ENCODE data around the gene AGPAT2. TPM values are rescaled to one million over a fixed set of nuclear protein-coding genes. Genes with fewer than 3 reads are reported as not detected.

Gene AGPAT2
- total RNA-seq, 6 donors from 2014 or later: 70.2 to 242 (median 140) TPM

- DNase-seq (no peak), ATAC-seq (ENCODE audit: low FRiP score in 2 of 2) (no peak)
- H3K27ac ChIP-seq: peak overlapping the region; percentile 65 to 91 (median 75)
- no peak overlapping the region for H3K4me3 ChIP-seq
- H3K27me3 ChIP-seq: peaks cover 0 to 5% (median 0%) of the 10 kb centered on the region in 4 donors
- H3K4me1 ChIP-seq: peaks cover 20 to 63% (median 36%) of the 10 kb centered on the region in 4 donors
- WGBS, 2 donors: 86 to 96% methylated on average over 8 of the region's 8 CpGs
- no peaks in the 10 kb centered on the region for H3K9me3 ChIP-seq
- no peaks in the 10 kb centered on the region for H3K36me3 ChIP-seq
- TF ChIP-seq EP300 (IDR thresholded peaks at IDR 0.05): no peak
- TF ChIP-seq, protein P1, sequence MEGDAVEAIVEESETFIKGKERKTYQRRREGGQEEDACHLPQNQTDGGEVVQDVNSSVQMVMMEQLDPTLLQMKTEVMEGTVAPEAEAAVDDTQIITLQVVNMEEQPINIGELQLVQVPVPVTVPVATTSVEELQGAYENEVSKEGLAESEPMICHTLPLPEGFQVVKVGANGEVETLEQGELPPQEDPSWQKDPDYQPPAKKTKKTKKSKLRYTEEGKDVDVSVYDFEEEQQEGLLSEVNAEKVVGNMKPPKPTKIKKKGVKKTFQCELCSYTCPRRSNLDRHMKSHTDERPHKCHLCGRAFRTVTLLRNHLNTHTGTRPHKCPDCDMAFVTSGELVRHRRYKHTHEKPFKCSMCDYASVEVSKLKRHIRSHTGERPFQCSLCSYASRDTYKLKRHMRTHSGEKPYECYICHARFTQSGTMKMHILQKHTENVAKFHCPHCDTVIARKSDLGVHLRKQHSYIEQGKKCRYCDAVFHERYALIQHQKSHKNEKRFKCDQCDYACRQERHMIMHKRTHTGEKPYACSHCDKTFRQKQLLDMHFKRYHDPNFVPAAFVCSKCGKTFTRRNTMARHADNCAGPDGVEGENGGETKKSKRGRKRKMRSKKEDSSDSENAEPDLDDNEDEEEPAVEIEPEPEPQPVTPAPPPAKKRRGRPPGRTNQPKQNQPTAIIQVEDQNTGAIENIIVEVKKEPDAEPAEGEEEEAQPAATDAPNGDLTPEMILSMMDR (IDR thresholded peaks at IDR 0.05): no peak
These were observed 37.2 kb downstream of the AGPAT2 start for GRCh38 chr9:136650021-136650420.

DNA sequence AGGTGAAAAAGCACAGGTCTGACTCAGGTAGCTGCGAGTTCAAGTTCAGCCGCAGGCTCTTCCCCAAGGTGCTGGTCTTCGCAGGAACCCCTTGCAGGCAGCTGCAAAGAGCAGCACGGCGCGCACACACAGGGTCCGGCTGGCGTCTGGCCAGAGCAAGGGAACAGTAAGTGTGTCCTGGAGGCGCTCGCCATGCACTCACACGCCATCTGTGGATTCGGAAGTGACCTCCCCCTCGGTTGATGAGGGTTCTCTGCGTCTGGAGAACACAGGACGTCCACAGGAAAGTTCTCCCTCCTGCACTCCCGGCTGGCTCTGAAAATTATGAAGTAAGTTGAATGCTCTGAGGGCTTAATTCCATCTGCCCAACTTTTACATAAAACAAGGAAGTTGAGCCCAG lies 38.5 kb downstream of the AGPAT2 start:
- ATAC-seq (ENCODE audit: low FRiP score in 2 of 2): no peak
- Histone ChIP-seq H3K9me3 (no peaks in the 10 kb centered on the region), H3K27ac (peak overlapping the region; percentile 65 to 91 (median 75)), H3K4me1 (peaks cover 19 to 64% (median 40%) of the 10 kb centered on the region in 4 donors), H3K27me3 (peaks cover 0 to 9% (median 0%) of the 10 kb centered on the region in 4 donors), H3K36me3 (no peaks in the 10 kb centered on the region), H3K4me3 (peak overlapping the region in 2 of 4 donors; percentile 16)
- peak; percentile 60 to 65 for DNase-seq
- TF ChIP-seq POLR2A (IDR thresholded peaks at IDR 0.05) (peak in 1 of 4 donors; percentile 41), EP300 (IDR thresholded peaks at IDR 0.05) (peak in 2 of 4 donors; percentile 75 to 85), POLR2AphosphoS5 (IDR thresholded peaks at IDR 0.05) (peak; percentile 65 to 82)
- TF ChIP-seq, protein P1 (IDR thresholded peaks at IDR 0.05): no peak
- WGBS, 2 donors: 22 to 33% methylated on average over 13 to 16 of the region's 16 CpGs

GRCh38 chr9:136646827-136647711 lies 40.2 kb downstream of the AGPAT2 start:
- TF ChIP-seq, protein P1 (IDR thresholded peaks at IDR 0.05): no peak
- TF ChIP-seq POLR2AphosphoS5 (IDR thresholded peaks at IDR 0.05): no peak
- TF ChIP-seq POLR2A (IDR thresholded peaks at IDR 0.05): no peak
- no peak for TF ChIP-seq EP300 (IDR thresholded peaks at IDR 0.05)
- Histone ChIP-seq H3K27me3 (peaks cover 0 to 9% (median 0%) of the 10 kb centered on the region in 4 donors), H3K27ac (peak overlapping the region; percentile 84 to 93 (median 90)), H3K4me3 (peak overlapping the region; percentile 22 to 51 (median 44)), H3K4me1 (peaks cover 25 to 72% (median 37%) of the 10 kb centered on the region in 4 donors), H3K9me3 (no peaks in the 10 kb centered on the region), H3K36me3 (no peaks in the 10 kb centered on the region)
- DNase-seq: peak in 1 of 2 donors; percentile 68
- ATAC-seq (ENCODE audit: low FRiP score in 2 of 2): no peak
- WGBS, 2 donors: 47 to 52% methylated on average over 19 to 28 of the region's 29 CpGs

GRCh38 chr9:136645903-136646754 lies 41.1 kb downstream of the AGPAT2 start:
- peak; percentile 63 to 86 for DNase-seq

More at GRCh38 chr9:136645903-136646754, 41.1 kb downstream of the AGPAT2 start:
- Histone ChIP-seq H3K4me1 (peaks cover 28 to 79% (median 42%) of the 10 kb centered on the region in 4 donors), H3K27ac (peak overlapping the region; percentile 84 to 93 (median 90)), H3K36me3 (no peaks in the 10 kb centered on the region), H3K27me3 (peaks cover 0 to 9% (median 0%) of the 10 kb centered on the region in 4 donors), H3K4me3 (peak overlapping the region; percentile 22 to 51 (median 44)), H3K9me3 (no peaks in the 10 kb centered on the region)
- WGBS, 2 donors: 28 to 48% methylated on average over 9 to 28 of the region's 40 CpGs
- TF ChIP-seq, protein P1 (IDR thresholded peaks at IDR 0.05): peak in 4 of 6 experiments; percentile 11 to 52 (median 38)
- TF ChIP-seq POLR2A (IDR thresholded peaks at IDR 0.05) (peak in 1 of 4 donors; percentile 46), EP300 (IDR thresholded peaks at IDR 0.05) (peak; percentile 75 to 99 (median 95)), POLR2AphosphoS5 (IDR thresholded peaks at IDR 0.05) (peak; percentile 99)
- ATAC-seq (ENCODE audit: low FRiP score in 2 of 2): peak in 1 of 2 donors; percentile 27
